ENCODE measurements around the gene ILDR2.
A peak's percentile ranks its signal among the peaks of the same experiment; 100 is the strongest.

ILDR2 gene

GRCh38 chr1:166971252-166971651, 4.1 kb downstream of the ILDR2 start:
- DNase-seq = no peak

DNA sequence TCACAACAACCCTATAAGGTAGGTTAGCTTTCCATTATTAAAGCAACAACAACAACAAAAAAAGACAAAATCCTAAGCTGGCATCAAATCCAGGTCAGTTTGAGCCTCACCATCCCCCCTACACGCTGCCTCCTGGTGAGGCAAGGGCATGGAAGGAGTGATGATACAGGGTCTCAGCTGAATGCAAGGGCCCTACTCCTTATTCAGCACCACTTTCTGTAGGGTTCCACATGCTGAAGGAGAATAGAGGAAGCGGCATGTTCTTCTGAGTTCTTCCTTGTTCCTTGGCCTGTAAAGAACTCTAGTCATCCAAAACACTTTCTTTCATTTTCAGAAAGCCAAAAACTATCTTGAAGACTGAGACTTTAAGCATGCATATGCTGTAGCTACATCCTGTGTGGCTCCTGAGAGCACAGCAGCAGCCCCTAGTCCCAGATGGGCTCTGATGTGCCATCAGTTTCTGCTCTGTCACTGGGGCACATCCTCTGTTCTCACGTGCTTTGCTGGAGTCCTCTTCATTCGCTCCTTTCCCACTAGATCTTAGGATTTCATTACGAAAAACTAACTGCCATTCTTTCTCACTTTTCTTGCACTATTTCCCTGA, 6.2 kb downstream of the ILDR2 start:
- no peak for DNase-seq

- no peak for DNase-seq
These were observed 14.4 kb downstream of the ILDR2 start for GRCh38 chr1:166960858-166961474.

DNA sequence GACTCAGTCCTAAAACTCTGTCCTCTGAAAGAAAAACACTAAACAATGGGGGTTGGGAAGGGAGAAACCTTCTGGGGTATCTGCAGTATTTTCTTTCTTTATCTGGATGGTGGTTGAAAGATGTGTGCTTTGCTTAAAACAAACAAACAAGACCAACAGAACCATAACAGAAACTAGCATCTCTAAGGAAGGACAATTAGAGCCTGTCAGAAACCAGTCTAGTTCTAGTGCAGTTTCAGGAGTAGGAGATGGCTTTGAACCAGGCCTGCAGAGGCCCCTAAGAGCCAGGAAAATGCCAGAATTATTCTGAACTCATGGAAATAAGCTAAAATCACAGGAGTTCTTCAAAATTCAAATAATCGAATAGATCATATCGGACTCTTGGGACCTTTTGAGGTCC, 18.5 kb downstream of the ILDR2 start:
- no peak for DNase-seq

GRCh38 chr1:166956057-166956850, 19.1 kb downstream of the ILDR2 start:
- no peak for DNase-seq

- no peak for DNase-seq
These were observed 21.8 kb downstream of the ILDR2 start for GRCh38 chr1:166953491-166953890.

- DNase-seq = no peak
These were observed 23.2 kb downstream of the ILDR2 start for GRCh38 chr1:166952002-166952746.

DNA sequence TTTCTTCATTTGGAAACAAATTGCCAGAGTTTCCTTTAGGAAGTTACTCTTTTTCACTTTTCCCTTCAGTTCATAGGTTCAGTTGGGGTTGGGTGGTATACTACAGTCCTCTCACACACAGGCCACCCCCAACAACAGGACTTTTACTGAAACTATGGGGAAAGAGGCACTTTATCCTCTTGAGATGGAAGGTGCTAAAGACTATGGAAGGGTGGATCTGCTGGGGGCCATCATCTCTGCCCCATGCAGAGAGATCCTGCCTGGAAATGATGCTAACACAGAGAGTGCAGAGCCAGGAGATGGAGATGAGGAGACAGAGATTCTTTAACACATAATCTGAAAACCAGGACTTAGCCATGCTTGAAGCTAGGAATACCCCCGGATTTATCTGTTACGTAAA, 24.3 kb downstream of the ILDR2 start:
- DNase-seq = no peak

DNA sequence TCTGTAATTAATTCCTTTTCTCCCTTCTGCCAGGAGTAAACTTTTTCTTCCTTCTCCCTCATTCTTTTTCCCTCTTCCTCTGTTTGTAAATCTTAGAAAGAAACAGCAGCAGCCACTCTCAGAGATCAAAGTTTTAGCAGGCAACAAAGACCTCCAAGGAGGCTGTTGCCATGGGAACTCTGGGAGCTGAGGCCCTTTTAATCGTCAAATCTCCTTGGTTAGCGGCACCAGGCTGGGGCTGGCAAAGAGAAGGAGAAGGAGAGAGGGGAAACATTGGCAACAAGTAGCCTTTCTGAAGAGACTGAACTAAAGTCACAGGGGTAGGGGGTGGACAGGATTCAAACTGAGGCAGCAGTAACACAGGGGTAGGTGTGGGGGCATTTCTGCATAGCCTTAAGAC, 25.2 kb downstream of the ILDR2 start:
- DNase-seq = peak; percentile 24 to 33

- DNase-seq = no peak
These were observed 26.4 kb downstream of the ILDR2 start for GRCh38 chr1:166948856-166949350.

- DNase-seq = peak; percentile 90 to 97
These were observed 27.8 kb downstream of the ILDR2 start for GRCh38 chr1:166947398-166948043.

GRCh38 chr1:166944186-166944967, 31.0 kb downstream of the ILDR2 start:
- DNase-seq = no peak

GRCh38 chr1:166939741-166940375, 35.5 kb downstream of the ILDR2 start:
- no peak for DNase-seq

DNA sequence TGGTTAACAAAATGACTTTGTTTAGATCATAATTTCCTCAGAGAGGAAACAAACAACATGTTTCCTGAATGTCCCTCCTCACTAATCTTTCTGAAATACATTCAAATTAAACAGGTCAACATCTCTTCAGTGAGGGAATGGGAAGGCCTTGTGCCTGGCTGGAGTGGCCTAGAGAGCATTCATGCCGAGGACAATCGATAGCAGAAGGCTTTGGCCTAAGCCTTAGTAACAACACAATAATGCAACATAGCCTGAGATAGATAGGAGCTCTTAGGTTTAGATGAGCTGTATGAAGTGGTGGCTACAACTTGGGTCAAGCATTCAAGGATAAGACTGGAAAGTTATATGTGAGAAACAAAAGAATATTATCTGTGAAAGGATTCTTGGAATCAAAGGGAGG, 37.4 kb downstream of the ILDR2 start:
- no peak for DNase-seq

DNA sequence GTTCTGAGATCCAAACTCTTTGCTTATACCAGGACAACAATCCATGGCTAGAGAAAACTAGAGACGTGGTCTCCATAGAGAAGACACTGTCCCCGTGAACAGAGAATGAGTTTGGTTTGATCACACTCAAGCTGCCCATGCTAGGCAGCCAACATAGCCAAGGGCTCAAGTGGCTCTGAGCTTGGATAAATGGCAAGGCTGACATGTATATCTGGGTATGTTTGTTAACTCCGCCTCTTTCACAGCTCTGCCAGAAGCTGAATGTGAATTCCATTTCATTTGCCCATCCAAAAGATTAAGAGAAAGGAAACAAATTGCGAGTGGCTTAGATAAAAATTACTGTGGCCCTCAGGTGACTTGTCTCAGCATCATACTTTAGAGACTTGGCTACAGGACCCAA, 38.0 kb downstream of the ILDR2 start:
- no peak for DNase-seq

DNA sequence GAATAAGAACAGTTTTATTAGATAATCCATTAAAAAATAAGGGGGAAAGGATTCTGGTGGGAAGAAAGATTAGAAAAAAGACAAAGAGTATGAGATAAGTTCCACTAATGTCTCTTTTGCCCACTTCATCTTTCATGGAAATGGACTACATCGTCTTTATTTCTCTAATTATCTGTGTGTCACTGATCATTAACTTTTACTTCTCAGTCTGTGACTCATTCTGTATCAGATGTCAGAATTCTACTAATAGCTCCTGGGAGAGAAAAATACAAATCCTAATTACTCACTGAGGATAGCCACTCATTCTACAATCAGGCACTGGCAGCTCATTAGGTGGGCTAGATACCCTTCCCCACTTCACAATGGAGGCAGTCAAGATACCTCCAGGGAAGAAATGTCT, 41.7 kb downstream of the ILDR2 start:
- no peak for DNase-seq

GRCh38 chr1:166933140-166933539, 42.2 kb downstream of the ILDR2 start:
- DNase-seq = no peak

DNA sequence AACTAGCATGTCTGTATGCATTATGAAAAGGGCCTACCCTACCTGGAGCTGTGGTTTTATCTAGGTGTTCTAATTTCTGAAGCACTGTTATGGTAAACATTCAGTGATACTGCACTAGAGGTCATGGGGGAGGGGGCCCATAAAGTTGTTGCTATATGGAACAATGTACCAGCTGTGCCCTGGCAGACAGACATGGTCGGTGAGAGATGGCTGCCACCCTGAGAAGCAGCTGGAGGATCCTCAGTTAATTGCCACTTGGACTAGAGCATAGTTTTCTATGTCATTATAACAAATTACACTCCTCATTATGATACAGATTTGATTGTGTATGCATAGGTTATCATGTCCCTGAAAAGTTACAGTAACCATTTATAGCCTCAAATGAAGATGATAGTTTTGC, 45.4 kb downstream of the ILDR2 start:
- DNase-seq = no peak

DNA sequence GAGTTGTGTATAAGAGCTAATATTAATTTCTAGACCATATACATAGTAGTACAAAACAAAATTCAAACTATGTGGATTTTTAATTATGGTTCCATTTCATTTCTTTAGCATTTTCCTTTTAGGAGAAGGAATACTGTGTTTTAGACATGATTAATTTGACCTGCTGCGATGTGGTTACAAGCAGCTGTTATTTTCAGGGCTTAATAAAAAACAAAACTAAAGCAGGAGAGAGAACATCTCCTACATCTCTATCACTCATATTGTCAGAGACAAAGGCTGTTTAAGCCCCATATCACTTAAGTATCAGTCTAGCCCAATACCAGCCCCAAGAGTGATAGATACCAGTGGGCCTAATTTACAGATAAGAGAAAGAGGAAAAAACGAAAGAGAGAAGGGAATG, 47.6 kb downstream of the ILDR2 start:
- DNase-seq = no peak

DNA sequence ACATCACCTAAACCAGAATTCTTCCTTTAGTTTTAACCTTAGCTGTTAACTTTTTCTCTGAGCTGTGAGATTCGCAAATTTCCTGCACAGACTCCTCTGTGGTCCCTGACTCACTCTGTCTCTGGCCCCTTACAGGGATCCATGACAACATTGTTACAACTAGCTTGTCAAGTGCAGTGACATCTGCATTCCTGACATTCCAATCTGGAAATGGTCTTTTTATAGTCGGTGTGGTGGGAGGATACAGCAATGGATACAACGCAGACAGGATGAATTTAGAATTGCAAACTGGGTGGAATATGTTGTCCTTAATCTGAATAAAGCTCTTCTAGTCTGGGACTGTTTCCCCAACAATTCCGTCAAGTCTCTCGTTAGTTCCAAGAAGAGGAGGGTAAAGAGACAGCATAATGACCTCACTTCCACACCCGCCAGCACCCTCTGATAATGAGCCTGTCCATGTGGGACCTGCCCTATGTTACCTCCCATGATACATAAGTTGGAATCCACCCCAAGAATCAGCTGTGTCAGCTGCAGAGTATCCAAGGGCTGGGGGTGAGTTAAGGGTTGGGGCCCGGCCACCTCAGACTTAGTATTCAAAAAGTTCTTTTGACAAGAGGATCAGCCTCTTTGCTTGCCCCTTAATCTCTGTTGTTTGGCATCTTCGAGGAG, 49.4 kb downstream of the ILDR2 start:
- no peak for DNase-seq

Measured in hippocampal formation (tissue), 2 donors.